Right lung (tissue), 5 donors: ENCODE data around the gene KRT15. TPM values are rescaled to one million over a fixed set of nuclear protein-coding genes. Genes with fewer than 3 reads are reported as not detected.
A peak's percentile ranks its signal among the peaks of the same experiment; 100 is the strongest.

Experiments used
- DNase-seq, 2 donors: peaks; one replicate each; pipeline ENCODE4 v3.0.0-alpha.2; 2013
- polyA plus RNA-seq, 5 donors: library from polyadenylated mRNA; unstranded; fragments of 120-200 nt; gene quantifications; one replicate each; pipeline versions ENCODE4 v1.2.1 to v1.2.3, GENCODE V29; 2013; ENCODE audit warnings: inconsistent platforms in 1 of 5, low replicate concordance in 1 of 5; ENCODE audit not compliant: insufficient read length in 5 of 5, insufficient read depth in 1 of 5

KRT15 gene
- polyA plus RNA-seq, 5 donors, result 1.0 to 2.8 (median 2.3) TPM

DNA sequence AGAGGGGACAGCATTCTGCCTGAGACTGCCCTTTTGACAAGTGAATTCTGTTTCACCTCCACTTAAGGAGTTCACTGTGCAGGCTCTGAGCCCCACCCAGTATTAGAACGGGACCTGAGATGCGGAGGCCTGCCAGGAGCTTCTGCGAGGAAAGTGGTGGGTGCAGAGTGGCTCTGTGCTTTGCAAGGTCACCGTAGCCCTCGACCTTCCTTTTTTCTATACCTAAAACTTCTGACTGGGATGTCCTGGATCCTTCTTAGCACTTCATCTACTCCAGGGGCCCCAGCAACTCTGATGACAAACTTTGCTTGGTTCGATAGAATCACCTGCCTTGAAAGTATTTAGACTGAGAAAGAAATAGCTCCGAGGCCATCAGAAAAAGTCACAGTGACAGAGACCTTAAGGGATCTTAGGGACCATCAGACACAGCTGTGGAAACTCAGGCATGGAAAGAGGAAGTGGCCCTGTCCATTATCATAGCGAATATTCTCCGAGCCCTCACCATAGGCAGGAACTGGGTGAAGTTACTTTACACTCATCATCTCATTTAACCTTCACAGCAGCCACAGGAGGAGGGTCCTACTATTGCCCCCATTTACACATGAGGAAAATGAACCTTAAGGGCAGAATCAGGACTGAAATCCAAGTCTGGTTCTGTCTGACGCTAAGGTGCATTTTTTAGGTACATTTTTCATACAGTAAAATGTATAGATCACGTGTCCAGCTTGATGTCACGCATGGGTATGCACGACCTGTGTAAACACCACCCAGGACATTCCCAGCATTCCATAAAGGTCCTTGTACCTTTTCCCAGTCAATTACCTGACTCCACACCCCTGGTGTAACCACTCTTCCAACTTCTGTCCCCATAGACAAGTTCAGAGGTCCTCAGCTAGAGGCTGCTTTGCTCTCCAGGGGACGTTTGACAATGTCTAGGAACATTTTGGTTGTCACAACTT lies 12.6 kb downstream of the KRT15 start:
- DNase-seq, result no peak

DNA sequence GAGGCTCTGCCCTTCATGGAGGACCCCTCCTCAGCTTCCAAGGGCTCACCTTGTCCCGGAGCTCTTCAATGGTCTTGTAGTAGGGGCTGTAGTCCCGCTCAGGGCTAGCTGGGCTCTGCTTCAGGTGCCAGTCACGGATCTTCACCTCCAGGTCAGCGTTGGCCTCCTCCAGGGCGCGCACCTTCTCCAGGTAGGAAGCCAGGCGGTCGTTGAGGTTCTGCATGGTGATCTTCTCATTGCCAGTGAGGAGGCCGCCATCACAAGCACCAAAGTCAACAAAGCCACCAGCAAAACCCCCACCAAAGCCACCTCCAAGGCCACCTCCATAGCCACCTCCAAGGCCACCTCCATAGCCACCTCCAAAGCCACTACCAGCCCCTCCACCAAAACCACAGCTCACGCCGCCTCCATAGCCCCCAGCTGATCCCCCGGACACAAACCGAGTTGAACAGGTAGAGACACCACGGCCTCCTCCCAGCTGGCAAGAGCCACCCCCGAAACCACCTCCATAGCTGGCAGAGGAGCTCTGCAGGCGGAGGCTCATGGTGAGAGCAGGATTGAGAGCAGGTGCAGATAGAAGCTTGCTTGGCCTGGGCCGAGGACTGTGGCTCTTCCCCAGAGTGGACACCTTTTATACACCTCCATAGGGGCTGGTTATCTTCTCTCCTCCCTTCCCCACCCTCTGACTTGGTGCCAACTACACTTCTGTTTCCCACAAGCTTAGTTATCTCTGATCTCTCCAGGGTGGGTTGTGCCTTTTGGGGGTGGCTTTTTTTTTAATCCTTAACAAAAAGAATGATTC lies 13.5 kb downstream of the KRT15 start, which contains the start of gene KRT13:
Gene KRT13, minus strand, starts transcription at position 606 of the 802 bp plus-strand sequence. Its CDS starts 62 bp downstream, at position 544.
- no peak for DNase-seq

DNA sequence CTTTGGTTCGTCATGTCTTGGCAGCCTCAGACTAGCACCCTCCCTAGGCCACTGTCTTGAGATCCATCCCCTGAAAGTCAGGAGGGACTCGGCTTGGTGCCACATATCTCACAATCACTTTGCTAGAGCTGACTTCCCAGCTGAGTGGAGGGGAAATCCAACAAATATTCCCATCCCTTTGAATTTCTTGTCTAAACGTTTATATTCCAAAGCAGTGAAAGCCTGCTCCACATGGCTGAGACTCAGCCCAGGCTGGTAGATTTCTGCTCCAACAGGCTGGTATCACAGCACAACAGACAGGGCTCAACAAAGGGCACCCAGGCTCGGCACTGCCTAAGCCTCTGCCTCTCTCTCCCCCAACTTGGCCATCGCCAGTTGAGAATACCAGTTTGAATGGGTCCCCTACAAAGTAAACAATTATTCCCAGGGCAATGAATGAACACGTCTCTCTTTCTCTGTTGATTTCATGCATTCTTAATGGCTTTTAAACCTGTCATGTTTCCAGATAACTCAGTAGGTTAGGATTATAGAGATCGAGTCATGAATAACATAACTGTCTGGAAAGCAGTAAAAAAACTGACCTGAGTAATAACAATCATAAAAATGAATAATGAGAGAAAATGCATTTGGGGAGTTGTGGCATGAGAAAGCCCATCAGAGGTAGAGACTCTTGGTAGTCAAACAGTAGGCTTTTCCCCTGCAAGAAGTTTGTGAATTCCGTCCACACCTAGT lies 14.3 kb downstream of the KRT15 start:
- DNase-seq, result no peak

DNA sequence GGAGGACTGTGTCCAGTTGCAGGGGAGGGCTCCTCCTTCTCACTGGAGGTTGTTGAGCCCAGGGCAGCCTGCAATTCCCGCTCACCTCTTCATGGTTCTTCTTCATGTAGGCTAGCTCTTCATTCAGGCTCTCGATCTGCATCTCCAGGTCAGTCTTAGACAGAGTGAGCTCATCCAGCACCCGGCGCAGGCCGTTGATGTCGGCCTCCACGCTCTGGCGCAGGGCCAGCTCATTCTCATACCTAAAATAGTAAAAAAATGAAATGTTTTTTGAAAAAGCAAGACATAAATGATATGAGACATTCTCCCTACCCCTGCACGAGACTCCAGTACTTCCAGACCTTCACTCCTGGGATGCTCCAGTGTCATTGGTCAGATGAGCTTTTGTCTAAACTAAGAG lies 15.5 kb downstream of the KRT15 start:
- no peak for DNase-seq

DNA sequence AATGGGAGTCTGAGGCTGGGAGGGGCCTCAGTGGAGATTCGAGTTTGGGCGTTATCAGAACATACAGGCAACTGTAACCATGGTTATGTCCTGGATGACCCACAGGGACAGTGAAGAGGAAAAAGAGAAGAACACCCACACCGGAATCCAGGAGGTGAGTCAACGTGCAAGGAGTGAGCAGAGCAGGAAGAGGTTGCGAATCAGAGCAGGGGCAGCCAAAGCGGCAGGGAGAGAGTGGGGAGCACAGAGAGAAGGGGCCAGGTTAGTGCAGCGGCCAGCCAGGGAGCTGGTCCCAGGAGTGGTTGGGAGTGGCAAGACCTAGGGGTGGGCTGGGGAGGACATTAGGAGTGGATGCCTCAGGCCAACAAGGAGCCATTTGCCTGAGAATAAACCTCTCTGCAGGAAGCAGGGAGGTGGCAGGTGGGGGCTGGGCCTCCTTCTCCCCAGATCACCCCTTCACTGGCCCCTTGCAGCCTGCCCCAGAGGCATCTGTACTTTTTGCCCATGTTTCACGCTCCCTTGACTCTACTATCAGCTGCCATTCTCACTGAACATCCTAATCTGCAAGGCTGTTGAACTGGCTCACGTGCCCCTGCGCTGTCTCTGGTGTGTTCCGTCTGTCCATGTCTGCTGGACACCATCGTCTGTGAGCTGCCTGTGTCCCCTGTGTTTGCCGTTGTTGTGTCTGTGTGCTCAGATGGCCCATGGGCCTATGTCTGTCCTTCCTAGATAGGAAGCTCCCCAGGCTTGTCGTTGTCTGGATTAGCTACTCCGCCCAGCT lies 18.4 kb downstream of the KRT15 start:
- no peak for DNase-seq

DNA sequence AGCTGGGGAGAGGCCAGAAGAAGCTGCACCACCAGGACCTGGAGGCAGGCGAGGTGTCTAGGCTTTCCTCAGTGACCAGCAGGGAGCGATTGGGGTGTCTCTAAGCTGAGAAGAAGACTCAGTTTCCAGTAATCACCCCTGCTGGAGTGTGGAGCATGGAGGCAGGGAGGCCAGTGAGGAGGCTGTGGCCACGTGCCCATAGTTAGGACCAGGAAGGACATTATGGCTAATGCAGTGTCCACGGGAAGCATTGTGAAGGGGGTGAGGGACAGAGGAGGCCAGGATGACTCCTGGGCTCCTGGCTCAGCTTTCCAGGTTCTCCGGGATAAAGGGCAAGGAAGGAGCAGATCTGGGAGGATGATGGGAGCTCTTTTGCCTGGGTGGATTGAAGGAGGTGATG lies 19.0 kb downstream of the KRT15 start:
- no peak for DNase-seq

DNA sequence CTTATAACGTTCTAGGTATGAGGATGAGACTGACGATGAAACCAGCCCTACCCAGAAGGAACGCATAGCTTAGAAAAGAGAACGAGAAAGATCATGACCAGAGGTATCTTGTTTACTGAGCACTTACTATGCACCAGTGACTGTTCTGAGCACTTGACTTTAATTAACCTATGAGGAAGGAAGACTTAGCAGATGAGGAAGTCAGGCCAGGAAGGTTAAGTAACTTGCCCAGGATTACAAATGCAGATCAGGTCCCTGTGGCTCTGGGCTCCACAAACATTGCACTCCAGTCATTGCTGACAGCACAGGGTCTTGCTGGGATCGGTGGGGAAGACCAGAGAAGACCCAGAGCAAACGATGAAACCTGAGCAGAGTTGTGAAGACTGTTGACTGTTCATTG lies 20.4 kb downstream of the KRT15 start:
- DNase-seq, result no peak

DNA sequence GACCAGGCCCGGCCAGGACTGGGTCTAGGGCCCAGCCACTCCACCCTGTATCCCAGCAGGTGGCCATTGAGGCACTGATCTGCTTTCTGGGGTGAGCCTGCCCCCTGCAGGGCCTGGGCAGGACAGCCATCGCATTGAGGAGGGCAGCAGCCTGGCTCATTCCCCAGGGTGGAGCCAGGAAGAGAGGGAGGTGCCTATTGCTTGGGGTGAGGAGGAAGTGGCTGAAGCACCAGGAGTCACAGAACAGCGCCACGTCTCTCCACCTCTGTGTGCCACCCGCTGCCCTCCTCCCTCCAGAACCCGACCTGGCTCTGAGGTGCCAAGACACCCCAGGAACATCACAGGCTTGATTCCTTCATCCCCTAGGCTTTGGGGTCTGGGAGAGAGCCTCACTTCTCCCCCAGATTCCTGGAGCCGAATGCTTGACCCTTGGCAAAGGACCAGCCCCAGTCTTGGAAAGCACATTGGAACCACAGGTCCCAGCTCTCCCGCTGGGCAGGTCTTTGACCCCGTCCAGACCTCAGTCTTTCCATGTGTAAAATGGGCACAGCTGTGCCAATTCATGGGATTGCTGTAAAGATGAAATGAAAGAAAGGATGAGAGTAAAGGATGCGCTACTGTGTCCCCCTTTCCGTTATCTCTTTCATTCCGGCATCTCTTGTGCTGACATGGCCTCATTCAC lies 21.7 kb downstream of the KRT15 start:
- peak; percentile 48 to 51 for DNase-seq

DNA sequence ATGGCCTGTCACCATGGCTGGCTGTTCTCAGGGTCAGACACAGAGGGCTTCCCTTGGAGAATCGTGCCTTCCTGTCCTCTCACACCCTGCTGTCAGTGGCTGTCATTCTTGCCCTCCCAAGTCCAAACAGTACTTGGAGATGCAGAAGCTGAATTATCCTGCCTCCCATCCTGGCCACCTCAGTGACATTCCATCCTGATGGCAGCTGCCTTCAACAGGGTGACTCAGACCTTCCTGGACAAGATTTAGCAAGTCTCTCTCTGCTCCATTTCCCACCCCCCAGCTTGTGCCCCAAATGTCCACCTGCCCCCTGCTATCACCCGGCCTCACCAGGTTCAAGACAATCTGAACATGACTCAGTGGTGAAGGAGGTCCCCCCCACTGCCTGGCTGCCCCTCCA lies 24.2 kb downstream of the KRT15 start:
- DNase-seq, result no peak

DNA sequence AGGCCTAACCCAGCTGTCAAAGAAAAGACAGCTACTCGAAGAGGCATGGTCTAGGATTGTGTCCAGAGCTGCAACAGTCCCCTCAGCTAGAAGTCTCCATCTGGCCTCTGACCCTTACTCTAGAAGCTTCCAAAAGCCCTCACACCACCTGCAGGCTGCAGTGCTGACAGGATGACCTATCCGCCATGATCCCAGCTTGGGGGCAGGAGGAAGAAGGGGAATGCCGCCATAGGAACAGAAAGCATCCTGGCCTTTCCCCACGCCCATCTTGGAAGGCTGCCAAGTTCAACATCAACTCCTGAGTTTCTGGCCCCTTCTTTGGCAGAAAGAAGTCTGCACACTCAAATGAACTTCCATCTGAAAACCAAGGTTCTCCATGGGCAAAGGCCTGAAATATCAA lies 25.9 kb downstream of the KRT15 start:
- peak in 1 of 2 donors; percentile 45 for DNase-seq

DNA sequence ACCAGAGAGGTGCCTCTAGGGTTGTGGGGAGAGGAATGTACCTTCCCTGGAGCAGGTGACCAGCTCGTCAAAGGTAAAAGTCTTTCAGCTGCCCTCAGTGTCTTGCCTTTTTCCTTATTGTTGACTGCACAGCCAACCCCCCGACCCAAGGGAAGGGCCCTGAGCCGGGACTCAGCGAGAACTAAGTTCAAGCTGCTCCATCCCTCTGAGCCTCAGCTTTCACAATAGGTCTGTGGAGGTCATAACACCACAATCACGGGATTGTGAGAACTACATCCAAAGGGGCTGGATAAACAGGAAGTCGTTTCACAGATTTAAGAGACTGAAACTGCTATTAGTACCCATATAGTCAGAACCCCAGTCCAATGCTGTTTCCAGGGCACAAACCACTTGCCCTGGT lies 26.3 kb downstream of the KRT15 start:
- no peak for DNase-seq

DNA sequence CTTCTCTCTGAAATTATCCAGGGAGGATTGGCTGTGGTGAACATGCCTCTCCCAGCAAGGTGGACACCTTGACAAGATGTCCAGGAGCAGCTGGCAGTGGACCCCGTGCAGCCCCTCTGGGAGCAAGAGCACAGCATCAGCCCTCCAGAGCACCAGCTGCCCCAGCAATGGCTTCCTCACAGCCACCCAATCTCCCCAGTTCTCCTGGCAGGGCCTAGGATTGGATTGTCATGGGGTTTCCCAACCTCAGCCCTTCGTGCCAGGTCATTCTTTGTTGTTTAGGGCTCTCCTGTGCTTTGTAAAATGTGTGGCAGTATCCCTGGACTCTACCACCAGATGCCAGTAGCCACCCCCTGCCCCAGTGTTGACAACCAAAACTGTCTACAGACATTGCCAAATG lies 27.2 kb downstream of the KRT15 start:
- DNase-seq, result no peak

DNA sequence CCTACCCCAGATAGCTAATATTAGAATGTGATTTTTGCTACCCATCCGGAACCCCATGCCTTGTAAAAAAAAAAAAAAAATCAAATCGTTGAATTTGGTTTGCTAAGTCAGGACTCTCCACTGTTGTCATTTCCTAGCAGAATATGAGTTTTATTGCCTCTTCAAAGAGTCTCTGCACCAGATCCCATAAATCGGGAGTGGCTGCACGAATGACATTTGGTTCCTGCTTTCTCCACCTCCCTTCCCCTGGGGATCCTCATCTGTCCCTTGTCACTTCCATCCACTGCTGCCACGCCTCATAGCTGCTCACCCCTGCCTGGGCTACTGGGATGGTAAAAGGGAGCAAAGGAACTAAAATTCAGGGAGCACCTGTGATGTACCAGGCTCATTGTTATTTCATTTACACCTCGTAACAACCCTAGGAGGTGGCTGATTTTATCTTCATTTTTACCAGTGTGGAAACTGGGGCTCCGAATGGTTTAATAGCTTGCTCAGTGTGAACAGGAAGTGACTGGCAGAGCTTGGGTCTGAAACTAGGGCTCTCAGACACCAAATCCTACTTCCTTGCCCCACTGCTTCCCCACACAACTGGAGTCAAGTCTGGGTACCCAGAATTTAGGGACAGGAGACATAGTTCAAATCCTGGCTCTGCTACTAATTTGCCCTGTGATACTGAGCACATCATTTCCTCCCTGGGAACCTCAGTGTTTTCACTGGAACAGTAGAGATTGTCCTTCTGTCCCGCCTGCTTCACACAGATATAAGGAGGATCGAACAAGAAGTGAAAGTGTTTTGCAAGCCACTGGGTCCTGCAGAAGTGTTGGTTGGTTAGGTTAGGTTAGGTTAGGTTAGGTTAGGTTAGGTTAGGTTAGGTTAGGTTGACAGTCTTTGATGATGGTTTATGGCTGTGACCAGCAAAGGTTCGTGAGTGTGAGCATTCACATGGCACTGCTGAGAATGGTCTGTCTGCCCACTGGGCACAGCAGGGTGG lies 28.4 kb downstream of the KRT15 start:
- DNase-seq, result no peak

DNA sequence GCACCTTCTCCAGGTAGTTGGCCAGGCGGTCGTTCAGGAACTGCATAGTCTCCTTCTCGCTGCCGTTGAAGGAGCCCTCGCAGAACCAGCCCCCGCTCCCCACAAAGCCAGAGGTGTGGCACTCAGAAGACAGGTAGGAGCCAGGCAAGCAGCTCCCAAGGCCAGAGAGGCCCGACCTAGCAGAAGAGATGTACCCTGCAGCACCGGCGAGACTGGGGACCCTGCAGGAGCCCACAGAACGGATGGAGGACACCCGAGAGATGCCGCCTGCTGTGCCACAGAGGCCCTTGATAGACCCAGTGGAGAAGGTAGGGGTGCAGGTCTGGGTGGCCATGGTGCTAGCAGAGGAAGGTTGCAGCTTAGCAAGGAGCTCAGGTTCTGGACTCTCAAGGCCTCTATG lies 29.2 kb downstream of the KRT15 start, which contains the start of gene KRT36:
Gene KRT36, minus strand, starts transcription at position 380 of the 400 bp plus-strand sequence. Its CDS starts 46 bp downstream, at position 334.
- DNase-seq, result no peak

DNA sequence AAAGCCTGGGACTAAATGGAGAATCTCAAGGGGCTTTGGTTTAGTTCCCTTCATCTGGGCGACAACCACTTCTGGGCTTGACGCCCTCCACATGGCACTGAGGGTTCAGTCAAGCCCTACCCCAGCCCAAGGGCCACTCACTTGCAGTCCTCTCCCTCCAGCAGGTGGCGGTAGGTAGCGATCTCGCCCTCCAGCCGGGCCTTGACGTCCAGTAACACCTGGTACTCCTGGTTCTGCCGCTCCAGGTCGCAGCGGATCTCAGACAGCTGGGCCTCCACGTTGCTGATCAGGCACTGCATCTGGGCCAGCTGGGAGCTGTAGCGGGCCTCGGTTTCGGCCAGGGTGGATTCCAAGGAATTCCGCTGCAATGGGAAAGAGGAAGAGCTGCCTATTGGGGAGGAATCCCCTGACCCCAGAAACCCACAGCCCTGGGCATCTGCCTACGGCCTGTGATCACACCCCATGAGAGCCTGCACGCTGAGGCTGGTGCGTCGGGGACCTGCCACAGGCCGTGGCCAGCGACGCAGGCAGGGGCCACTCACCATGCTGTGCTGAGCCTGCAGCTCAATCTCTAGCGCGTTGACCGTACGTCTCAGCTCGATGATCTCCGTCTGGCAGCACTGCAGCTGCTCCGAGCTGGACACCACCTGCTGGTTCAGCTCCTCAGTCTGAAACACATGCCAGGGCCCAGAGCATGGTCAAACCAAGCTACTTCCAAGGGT lies 31.7 kb downstream of the KRT15 start:
- no peak for DNase-seq

DNA sequence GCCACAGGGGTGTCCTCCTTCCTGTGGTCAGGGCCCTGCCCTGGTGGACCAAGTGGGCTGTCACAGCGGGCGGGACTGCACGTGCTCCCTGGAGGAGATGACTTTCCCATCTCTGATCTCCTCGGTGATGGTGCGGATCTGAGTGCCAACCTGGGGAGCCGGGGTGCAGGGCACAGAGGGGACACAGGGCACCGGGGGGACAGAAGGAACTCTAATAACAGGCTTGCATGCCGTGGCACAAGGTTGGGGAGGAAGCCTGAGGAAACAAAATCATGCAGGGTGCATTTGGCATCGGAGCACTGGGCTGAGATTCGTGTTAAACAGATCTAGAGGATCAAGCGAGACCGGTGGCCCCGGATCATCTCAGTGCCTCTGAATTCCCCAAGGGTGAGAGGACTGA lies 32.4 kb downstream of the KRT15 start:
- DNase-seq, result no peak

DNA sequence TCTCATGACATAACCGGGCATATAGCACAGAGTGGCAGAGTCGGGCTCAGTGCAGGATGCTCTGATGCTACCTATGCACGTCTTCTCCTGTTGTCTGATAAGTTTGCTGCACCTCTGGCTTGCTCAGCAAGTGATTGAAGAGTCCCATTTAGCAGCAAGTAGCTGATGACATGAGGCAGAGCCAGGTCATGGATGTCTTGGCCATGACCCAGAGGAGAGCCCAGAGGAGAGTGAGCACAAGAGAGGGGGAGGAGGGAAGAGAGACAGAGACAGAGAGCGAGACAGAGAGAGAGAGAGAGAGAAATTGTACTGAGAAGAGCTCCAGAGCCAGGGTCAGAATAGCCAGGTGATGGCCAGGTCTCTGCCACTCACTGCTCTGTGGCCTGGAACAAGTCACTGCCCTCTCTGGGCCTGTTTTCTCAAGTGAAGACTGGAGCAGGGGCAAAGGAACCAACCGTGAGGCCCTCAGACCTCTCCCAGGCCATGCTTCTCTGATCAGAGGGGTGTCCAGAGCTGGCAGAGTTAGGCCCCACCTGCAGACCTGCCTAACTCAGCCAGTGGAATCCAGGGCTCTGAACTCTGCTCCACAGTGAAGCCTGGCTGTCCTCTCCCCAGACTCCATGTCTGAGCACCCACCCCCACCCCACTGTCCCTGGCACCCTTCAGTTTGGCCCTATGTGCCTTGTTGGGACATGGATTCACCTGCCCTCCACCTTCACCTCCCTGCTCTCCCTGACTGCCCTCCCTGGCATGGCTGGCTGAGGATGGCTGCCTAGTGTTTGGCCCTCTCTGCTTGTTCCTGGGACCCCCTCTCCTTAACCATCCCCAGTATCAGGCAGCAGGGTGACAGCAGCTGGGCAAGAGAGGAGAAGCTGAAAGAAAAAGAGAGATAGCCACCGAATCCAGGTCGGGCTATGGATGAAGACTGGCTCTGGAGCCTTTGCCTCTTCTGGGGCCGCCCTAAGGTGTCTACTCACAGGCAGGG lies 33.5 kb downstream of the KRT15 start:
- DNase-seq, result no peak
